PFSK-1 (cell line): Measurements from ENCODE around the gene LGALS1.

Experiments
- POLR2AphosphoS5 ChIP-seq: IDR thresholded peaks from 2 replicates; pipeline ENCODE4 v1.6.1; 2012; ENCODE audit warnings: low read depth, mild to moderate bottlenecking, control low read depth, low read length, moderate library complexity
- SIN3A ChIP-seq: IDR thresholded peaks from 2 replicates; pipeline ENCODE4 v1.6.1; 2012; ENCODE audit warnings: mild to moderate bottlenecking, low read length, moderate library complexity, borderline replicate concordance; ENCODE audit not compliant: insufficient read depth
- TAF1 ChIP-seq: IDR thresholded peaks from 2 replicates; pipeline ENCODE4 v1.6.1; 2012; ENCODE audit warnings: low read length, control low read depth, borderline replicate concordance; ENCODE audit not compliant: insufficient read depth

DNA sequence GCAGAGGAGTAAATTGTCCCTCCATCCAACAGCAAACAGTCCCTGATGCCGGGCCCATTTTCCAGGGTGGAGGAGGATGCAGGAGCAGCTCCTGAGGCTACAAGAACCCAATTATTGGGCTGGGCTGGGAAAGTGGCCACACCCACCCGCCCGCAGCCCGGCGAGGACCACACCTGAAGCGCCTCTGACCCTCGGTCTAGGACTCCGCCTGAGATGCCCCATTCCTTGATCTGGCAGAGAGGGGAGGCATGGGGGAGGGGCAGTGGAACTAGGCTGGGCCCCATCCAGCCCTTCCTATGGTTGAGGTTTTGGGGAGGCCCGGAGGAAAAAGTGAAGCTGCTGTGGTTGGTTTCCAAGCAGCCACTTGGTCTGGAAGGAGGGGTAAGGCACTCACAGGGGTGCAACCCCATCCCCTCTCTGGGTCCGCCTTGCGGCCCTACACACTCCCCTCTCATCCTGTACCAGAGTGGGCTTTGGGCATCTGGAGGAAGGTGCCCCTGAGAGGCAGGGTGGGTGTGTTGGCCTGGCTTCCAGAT lies 2.4 kb upstream of the LGALS1 start:
- TF ChIP-seq POLR2AphosphoS5 (no peak), TAF1 (no peak), SIN3A (no peak)
